H1 (cell line): ENCODE measurements around the gene C9orf50.

Experiments
- BRCA1 ChIP-seq: IDR thresholded peaks from 2 replicates; pipeline ENCODE4 v1.6.1; 2012; ENCODE audit warnings: low read depth, low read length, improper control_type of control experiment
- FOSL1 ChIP-seq: IDR thresholded peaks from 2 replicates; pipeline ENCODE4 v1.6.1; 2011; ENCODE audit warnings: mild to moderate bottlenecking, low read depth, low read length, moderate library complexity; ENCODE audit not compliant: insufficient read depth
- HDAC6 ChIP-seq: IDR thresholded peaks from one replicate; pipeline ENCODE4 v1.7.1; 2012; ENCODE audit warnings: low read depth, mild to moderate bottlenecking, inconsistent platforms, low read length, moderate library complexity
- RAD21 ChIP-seq, 2 experiments: IDR thresholded peaks in 1 of 2; conservative IDR thresholded peaks in 1 of 2; 2 replicates each; pipeline ENCODE4 v1.6.1; 2011; ENCODE audit warnings: low read depth in 2 of 2, low read length in 2 of 2, improper control_type of control experiment in 1 of 2, inconsistent platforms in 1 of 2, mild to moderate bottlenecking in 1 of 2, moderate library complexity in 1 of 2
- RNF2 ChIP-seq: fragments of 200-900, 300-1000 bp; sonication (generic); IDR thresholded peaks from 2 replicates; pipeline ENCODE4 v1.7.1; 2016; ENCODE audit warnings: borderline replicate concordance, low read depth, mild to moderate bottlenecking, antibody characterized with exemption, low read length; ENCODE audit not compliant: poor library complexity, severe bottlenecking; ENCODE audit errors: missing control alignments
- TAF1 ChIP-seq: IDR thresholded peaks from 2 replicates; pipeline ENCODE4 v1.6.1; 2011; ENCODE audit warnings: mild to moderate bottlenecking, low read depth, low read length
- TF ChIP-seq, protein P1 (sequence below): IDR thresholded peaks from 2 replicates; pipeline ENCODE4 v1.6.1; 2012; ENCODE audit warnings: inconsistent platforms
- TF ChIP-seq, protein P2 (sequence below), 3 experiments: IDR thresholded peaks; 1 replicate in 2 of 3; 2 replicates in 1 of 3; pipeline versions ENCODE4 v1.5.1 to v1.6.1; 2011; ENCODE audit warnings: low read length in 3 of 3, mild to moderate bottlenecking in 3 of 3, inconsistent platforms in 2 of 3, low read depth in 1 of 3, moderate library complexity in 1 of 3; ENCODE audit not compliant: insufficient read depth in 1 of 3; ENCODE audit errors: control extremely low read depth in 1 of 3
- TF ChIP-seq, protein P3 (sequence below): IDR thresholded peaks from 2 replicates; pipeline ENCODE4 v1.6.1; 2012; ENCODE audit warnings: low read length, inconsistent platforms

DNA sequence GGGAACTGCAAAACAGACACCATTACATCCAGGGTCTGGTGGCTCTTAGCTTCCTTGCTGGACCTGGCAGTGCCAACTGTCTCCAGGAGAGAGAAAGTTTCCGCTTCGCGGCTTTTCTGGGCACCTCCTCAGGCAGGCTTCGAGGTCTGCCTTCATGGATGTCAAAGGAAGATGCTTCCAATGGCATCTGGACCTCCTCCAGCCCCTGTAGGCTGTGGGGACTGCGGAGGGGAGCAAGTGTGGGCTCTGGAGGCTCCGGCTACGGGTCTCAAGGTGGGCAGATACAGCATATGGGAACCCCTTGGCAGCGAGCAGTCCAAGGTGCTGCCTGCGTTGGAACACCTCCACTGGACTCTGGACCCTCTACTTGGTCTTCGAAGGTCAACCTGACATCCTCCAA is 6.0 kb downstream of the C9orf50 start:
- TF ChIP-seq TAF1 (no peak), RAD21 (IDR thresholded peaks at IDR 0.05 in 1 of 2, conservative IDR thresholded peaks at IDR 0.05 in 1 of 2; ENCODE audit: low read depth in 2 of 2, low read length in 2 of 2) (no peak), BRCA1 (no peak), HDAC6 (no peak), RNF2 (no peak), FOSL1 (no peak)
- TF ChIP-seq, protein P1, sequence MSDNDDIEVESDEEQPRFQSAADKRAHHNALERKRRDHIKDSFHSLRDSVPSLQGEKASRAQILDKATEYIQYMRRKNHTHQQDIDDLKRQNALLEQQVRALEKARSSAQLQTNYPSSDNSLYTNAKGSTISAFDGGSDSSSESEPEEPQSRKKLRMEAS: no peak
- TF ChIP-seq, protein P2, sequence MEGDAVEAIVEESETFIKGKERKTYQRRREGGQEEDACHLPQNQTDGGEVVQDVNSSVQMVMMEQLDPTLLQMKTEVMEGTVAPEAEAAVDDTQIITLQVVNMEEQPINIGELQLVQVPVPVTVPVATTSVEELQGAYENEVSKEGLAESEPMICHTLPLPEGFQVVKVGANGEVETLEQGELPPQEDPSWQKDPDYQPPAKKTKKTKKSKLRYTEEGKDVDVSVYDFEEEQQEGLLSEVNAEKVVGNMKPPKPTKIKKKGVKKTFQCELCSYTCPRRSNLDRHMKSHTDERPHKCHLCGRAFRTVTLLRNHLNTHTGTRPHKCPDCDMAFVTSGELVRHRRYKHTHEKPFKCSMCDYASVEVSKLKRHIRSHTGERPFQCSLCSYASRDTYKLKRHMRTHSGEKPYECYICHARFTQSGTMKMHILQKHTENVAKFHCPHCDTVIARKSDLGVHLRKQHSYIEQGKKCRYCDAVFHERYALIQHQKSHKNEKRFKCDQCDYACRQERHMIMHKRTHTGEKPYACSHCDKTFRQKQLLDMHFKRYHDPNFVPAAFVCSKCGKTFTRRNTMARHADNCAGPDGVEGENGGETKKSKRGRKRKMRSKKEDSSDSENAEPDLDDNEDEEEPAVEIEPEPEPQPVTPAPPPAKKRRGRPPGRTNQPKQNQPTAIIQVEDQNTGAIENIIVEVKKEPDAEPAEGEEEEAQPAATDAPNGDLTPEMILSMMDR (IDR thresholded peaks at IDR 0.05; ENCODE audit: control extremely low read depth in 1 of 3, insufficient read depth in 1 of 3, low read depth in 1 of 3, low read length in 3 of 3): no peak
- TF ChIP-seq, protein P3, sequence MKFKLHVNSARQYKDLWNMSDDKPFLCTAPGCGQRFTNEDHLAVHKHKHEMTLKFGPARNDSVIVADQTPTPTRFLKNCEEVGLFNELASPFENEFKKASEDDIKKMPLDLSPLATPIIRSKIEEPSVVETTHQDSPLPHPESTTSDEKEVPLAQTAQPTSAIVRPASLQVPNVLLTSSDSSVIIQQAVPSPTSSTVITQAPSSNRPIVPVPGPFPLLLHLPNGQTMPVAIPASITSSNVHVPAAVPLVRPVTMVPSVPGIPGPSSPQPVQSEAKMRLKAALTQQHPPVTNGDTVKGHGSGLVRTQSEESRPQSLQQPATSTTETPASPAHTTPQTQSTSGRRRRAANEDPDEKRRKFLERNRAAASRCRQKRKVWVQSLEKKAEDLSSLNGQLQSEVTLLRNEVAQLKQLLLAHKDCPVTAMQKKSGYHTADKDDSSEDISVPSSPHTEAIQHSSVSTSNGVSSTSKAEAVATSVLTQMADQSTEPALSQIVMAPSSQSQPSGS: no peak
